Measurements from ENCODE around the gene RABEP1. TPM values are rescaled to one million over a fixed set of nuclear protein-coding genes. Genes with fewer than 3 reads are reported as not detected.

Gene RABEP1
- total and polyA plus RNA-seq, 9 of the 15 experiments (the other 6 are each of a cell fraction or from before 2014, with no cell fraction given), result 8.2 to 38.9 (median 30.3) TPM

GRCh38 chr17:5419356-5419958, 137.4 kb downstream of the RABEP1 start, which contains the start of gene NUP88 (continued):
- TF ChIP-seq SRF (CRISPR knock-in tag; IDR thresholded peaks at IDR 0.05) (no peak), COPS2 (conservative IDR thresholded peaks at IDR 0.05) (no peak), PURB (CRISPR knock-in tag; IDR thresholded peaks at IDR 0.05; ENCODE audit: low read depth) (no peak), RBM25 (IDR thresholded peaks at IDR 0.05; ENCODE audit: low read depth, low read length, severe bottlenecking) (peak; percentile 65), MAX (CRISPR knock-in tag; IDR thresholded peaks at IDR 0.05) (no peak), FOXA3 (CRISPR knock-in tag; conservative IDR thresholded peaks at IDR 0.05 in 1 of 2, IDR thresholded peaks at IDR 0.05 in 1 of 2) (no peak), SFPQ (IDR thresholded peaks at IDR 0.05; ENCODE audit: low read depth, low read length) (no peak), SIN3B (IDR thresholded peaks at IDR 0.05; ENCODE audit: low read depth) (peak; percentile 80), C11orf30 (IDR thresholded peaks at IDR 0.05; ENCODE audit: low read depth) (peak; percentile 58), ZBTB2 (IDR thresholded peaks at IDR 0.05) (no peak), GTF2A2 (tag; IDR thresholded peaks at IDR 0.05) (no peak), ZBTB1 (CRISPR knock-in tag; IDR thresholded peaks at IDR 0.05; ENCODE audit: borderline replicate concordance, low read depth) (no peak), MTA2 (IDR thresholded peaks at IDR 0.05; ENCODE audit: low read depth) (no peak), RBM17 (IDR thresholded peaks at IDR 0.05; ENCODE audit: borderline replicate concordance, low read depth, low read length) (no peak), RBBP5 (IDR thresholded peaks at IDR 0.05; ENCODE audit: borderline replicate concordance, insufficient read depth, low read length, poor library complexity, severe bottlenecking) (peak; percentile 91), ZNF239 (CRISPR knock-in tag; IDR thresholded peaks at IDR 0.05) (no peak), ZNF316 (IDR thresholded peaks at IDR 0.05) (no peak), MCM2 (IDR thresholded peaks at IDR 0.05; ENCODE audit: low read depth) (no peak), ZNF609 (CRISPR knock-in tag; IDR thresholded peaks at IDR 0.05; ENCODE audit: borderline replicate concordance) (no peak), TSC22D4 (tag; IDR thresholded peaks at IDR 0.05) (no peak), TRIM24 (IDR thresholded peaks at IDR 0.05) (0 out of 4 replicates have a peak, but pooled peaks of 1 of the 2 experiments have one; percentile 24)

Measured in K562 (cell line).